H1 (cell line): ENCODE results near the gene FGR.

Experiments
- CBX8 ChIP-seq: fragments of 300-800, 300-1000 bp; sonication (generic); IDR thresholded peaks from 2 replicates; pipeline ENCODE4 v1.7.1; 2016; ENCODE audit warnings: low read depth, low read length, borderline replicate concordance
- EGR1 ChIP-seq: IDR thresholded peaks from 2 replicates; pipeline ENCODE4 v1.6.1; 2011; ENCODE audit warnings: low read depth, low read length, borderline replicate concordance
- GABPA ChIP-seq: IDR thresholded peaks from 2 replicates; pipeline ENCODE4 v1.6.1; 2011; ENCODE audit warnings: mild to moderate bottlenecking, low read length, moderate library complexity, borderline replicate concordance; ENCODE audit not compliant: insufficient read depth
- KDM1A ChIP-seq: fragments of 200-600, 300-600 bp; sonication (generic); IDR thresholded peaks from 2 replicates; pipeline ENCODE4 v1.7.1; 2016; ENCODE audit warnings: mild to moderate bottlenecking, low read length, borderline replicate concordance
- POLR2A ChIP-seq, 2 experiments: IDR thresholded peaks; 1 replicate in 1 of 2; 2 replicates in 1 of 2; pipeline ENCODE4 v1.6.1; 2011; ENCODE audit warnings: low read depth in 2 of 2, low read length in 2 of 2, mild to moderate bottlenecking in 2 of 2; ENCODE audit errors: control extremely low read depth in 1 of 2
- RFX5 ChIP-seq: IDR thresholded peaks from 2 replicates; pipeline ENCODE4 v1.6.1; 2011; ENCODE audit warnings: low read depth, low read length, improper control_type of control experiment, borderline replicate concordance
- SIN3A ChIP-seq, 2 experiments: IDR thresholded peaks in 1 of 2; conservative IDR thresholded peaks in 1 of 2; 2 replicates each; pipeline ENCODE4 v1.6.1; 2011 to 2012; ENCODE audit warnings: low read length in 2 of 2, improper control_type of control experiment in 1 of 2, low read depth in 1 of 2, mild to moderate bottlenecking in 1 of 2
- SP2 ChIP-seq: IDR thresholded peaks from 2 replicates; pipeline ENCODE4 v1.6.1; 2012; ENCODE audit warnings: mild to moderate bottlenecking, low read length, inconsistent platforms
- TF ChIP-seq, protein P1 (sequence below), 3 experiments: IDR thresholded peaks; 1 replicate in 2 of 3; 2 replicates in 1 of 3; pipeline versions ENCODE4 v1.5.1 to v1.6.1; 2011; ENCODE audit warnings: low read length in 3 of 3, mild to moderate bottlenecking in 3 of 3, inconsistent platforms in 2 of 3, low read depth in 1 of 3, moderate library complexity in 1 of 3; ENCODE audit not compliant: insufficient read depth in 1 of 3; ENCODE audit errors: control extremely low read depth in 1 of 3

DNA sequence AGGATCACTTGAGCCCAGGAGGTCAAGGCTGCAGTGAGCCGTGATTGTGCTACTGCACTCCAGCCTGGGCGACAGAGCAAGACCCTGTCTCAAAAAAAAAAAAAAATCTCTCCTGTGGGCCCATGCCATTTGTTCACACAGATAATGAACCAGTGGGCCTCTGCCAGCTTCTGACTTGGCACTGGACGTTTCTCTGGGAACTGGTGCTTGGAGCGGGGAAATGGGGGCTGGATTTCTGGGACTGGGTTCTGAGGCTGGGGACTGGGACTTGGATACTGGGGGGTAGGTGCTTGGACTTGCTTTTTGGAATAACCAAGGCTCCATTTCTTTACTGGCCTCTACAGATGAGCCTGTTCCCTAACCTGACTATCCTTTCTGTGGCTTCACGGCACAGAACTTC lies 27.3 kb upstream of the FGR start:
- TF ChIP-seq, protein P1, sequence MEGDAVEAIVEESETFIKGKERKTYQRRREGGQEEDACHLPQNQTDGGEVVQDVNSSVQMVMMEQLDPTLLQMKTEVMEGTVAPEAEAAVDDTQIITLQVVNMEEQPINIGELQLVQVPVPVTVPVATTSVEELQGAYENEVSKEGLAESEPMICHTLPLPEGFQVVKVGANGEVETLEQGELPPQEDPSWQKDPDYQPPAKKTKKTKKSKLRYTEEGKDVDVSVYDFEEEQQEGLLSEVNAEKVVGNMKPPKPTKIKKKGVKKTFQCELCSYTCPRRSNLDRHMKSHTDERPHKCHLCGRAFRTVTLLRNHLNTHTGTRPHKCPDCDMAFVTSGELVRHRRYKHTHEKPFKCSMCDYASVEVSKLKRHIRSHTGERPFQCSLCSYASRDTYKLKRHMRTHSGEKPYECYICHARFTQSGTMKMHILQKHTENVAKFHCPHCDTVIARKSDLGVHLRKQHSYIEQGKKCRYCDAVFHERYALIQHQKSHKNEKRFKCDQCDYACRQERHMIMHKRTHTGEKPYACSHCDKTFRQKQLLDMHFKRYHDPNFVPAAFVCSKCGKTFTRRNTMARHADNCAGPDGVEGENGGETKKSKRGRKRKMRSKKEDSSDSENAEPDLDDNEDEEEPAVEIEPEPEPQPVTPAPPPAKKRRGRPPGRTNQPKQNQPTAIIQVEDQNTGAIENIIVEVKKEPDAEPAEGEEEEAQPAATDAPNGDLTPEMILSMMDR (IDR thresholded peaks at IDR 0.05; ENCODE audit: control extremely low read depth in 1 of 3, insufficient read depth in 1 of 3, low read depth in 1 of 3, low read length in 3 of 3): no peak
- TF ChIP-seq GABPA (no peak), RFX5 (no peak), SIN3A (conservative IDR thresholded peaks at IDR 0.05 in 1 of 2, IDR thresholded peaks at IDR 0.05 in 1 of 2; ENCODE audit: low read depth in 1 of 2, low read length in 2 of 2) (no peak), CBX8 (no peak), SP2 (no peak), POLR2A (IDR thresholded peaks at IDR 0.05; ENCODE audit: control extremely low read depth in 1 of 2, low read depth in 2 of 2, low read length in 2 of 2) (no peak), EGR1 (no peak), KDM1A (no peak)
